OCI-LY3 (cell line): ENCODE measurements around the gene GALNT11.

Experiments
- EZH2phosphoT487 ChIP-seq: fragments of 200-600 bp; shearing (Covaris generic); IDR thresholded peaks from 2 replicates; pipeline ENCODE4 v1.6.1; 2018; ENCODE audit warnings: antibody characterized with exemption, mixed run types, low read depth
- TF ChIP-seq, protein P1 (sequence below): fragments of 200-600, 300-600 bp; sonication (generic); IDR thresholded peaks from 2 replicates; pipeline ENCODE4 v1.5.1; 2014; ENCODE audit warnings: antibody characterized with exemption, low read length, low read depth

- TF ChIP-seq, protein P1, sequence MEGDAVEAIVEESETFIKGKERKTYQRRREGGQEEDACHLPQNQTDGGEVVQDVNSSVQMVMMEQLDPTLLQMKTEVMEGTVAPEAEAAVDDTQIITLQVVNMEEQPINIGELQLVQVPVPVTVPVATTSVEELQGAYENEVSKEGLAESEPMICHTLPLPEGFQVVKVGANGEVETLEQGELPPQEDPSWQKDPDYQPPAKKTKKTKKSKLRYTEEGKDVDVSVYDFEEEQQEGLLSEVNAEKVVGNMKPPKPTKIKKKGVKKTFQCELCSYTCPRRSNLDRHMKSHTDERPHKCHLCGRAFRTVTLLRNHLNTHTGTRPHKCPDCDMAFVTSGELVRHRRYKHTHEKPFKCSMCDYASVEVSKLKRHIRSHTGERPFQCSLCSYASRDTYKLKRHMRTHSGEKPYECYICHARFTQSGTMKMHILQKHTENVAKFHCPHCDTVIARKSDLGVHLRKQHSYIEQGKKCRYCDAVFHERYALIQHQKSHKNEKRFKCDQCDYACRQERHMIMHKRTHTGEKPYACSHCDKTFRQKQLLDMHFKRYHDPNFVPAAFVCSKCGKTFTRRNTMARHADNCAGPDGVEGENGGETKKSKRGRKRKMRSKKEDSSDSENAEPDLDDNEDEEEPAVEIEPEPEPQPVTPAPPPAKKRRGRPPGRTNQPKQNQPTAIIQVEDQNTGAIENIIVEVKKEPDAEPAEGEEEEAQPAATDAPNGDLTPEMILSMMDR, result no peak
- TF ChIP-seq EZH2phosphoT487, result no peak
Measured at GRCh38 chr7:152052771-152053170, 27.3 kb downstream of the GALNT11 start.
